Liver (tissue), 9 donors: ENCODE measurements around the gene TMA7B. TPM values are rescaled to one million over a fixed set of nuclear protein-coding genes. Genes with fewer than 3 reads are reported as not detected.

Experiments
- DNase-seq: peaks from one replicate; pipeline ENCODE4 v3.0.0-alpha.2; 2017; ENCODE audit warnings: low spot score
- H3K27ac ChIP-seq, 2 donors: one replicate each; pipeline ENCODE4 v1.7.0; 2013; ENCODE audit warnings: inconsistent platforms in 2 of 2, low read length in 2 of 2, control low read depth in 1 of 2, low read depth in 1 of 2, mild to moderate bottlenecking in 1 of 2
- H3K27me3 ChIP-seq, 4 donors: one replicate each; pipeline versions ENCODE4 v1.6.1 to v1.7.0; 2013; ENCODE audit warnings: low read length in 3 of 4, inconsistent platforms in 1 of 4, mild to moderate bottlenecking in 1 of 4, moderate library complexity in 1 of 4; ENCODE audit not compliant: control insufficient read depth in 4 of 4, insufficient read depth in 4 of 4
- H3K36me3 ChIP-seq, 4 donors: one replicate each; pipeline versions ENCODE4 v1.6.1 to v1.7.0; 2013; ENCODE audit warnings: low read length in 3 of 4, mild to moderate bottlenecking in 3 of 4, low read depth in 1 of 4, moderate library complexity in 1 of 4; ENCODE audit not compliant: control insufficient read depth in 4 of 4, insufficient read depth in 3 of 4
- H3K4me1 ChIP-seq, 4 donors: one replicate each; pipeline versions ENCODE4 v1.6.1 to v1.7.0; 2013; ENCODE audit warnings: low read length in 3 of 4, mild to moderate bottlenecking in 3 of 4, moderate library complexity in 1 of 4; ENCODE audit not compliant: control insufficient read depth in 4 of 4, insufficient read depth in 4 of 4
- H3K4me3 ChIP-seq, 3 donors: one replicate each; pipeline versions ENCODE4 v1.6.1 to v1.7.0; 2013; ENCODE audit warnings: low read length in 3 of 3, control low read depth in 1 of 3, low read depth in 1 of 3, mild to moderate bottlenecking in 1 of 3
- H3K9ac ChIP-seq, 2 donors: one replicate each; pipeline ENCODE4 v1.7.0; 2013; ENCODE audit warnings: low read length in 2 of 2, mild to moderate bottlenecking in 2 of 2, moderate library complexity in 2 of 2, control low read depth in 1 of 2, low read depth in 1 of 2
- H3K9me3 ChIP-seq, 4 donors: one replicate each; pipeline versions ENCODE4 v1.6.1 to v1.7.0; 2013; ENCODE audit warnings: low read length in 3 of 4; ENCODE audit not compliant: control insufficient read depth in 4 of 4
- CTCF ChIP-seq: fragments of 150-350 bp; IDR thresholded peaks from 2 replicates; pipeline ENCODE4 v1.5.1; 2017; ENCODE audit warnings: improper control_type of control experiment, low read depth, low read length; ENCODE audit not compliant: missing input control
- EGR1 ChIP-seq, 2 donors: IDR thresholded peaks; 2 replicates each; pipeline ENCODE4 v1.6.1; 2016 to 2018; ENCODE audit warnings: antibody characterized with exemption in 2 of 2, low read depth in 2 of 2
- GABPA ChIP-seq, 2 donors: IDR thresholded peaks in 1 of 2; conservative IDR thresholded peaks in 1 of 2; 2 replicates each; pipeline ENCODE4 v1.6.1; 2016; ENCODE audit warnings: antibody characterized with exemption in 2 of 2, mild to moderate bottlenecking in 1 of 2, moderate library complexity in 1 of 2
- HNF4G ChIP-seq: IDR thresholded peaks from 2 replicates; pipeline ENCODE4 v1.6.1; 2016; ENCODE audit warnings: antibody characterized with exemption
- JUND ChIP-seq, 2 donors: IDR thresholded peaks; 2 replicates each; pipeline ENCODE4 v1.6.1; 2016; ENCODE audit warnings: antibody characterized with exemption in 2 of 2
- RAD21 ChIP-seq, 2 donors: IDR thresholded peaks; 2 replicates each; pipeline ENCODE4 v1.6.1; 2016; ENCODE audit warnings: antibody characterized with exemption in 2 of 2, mild to moderate bottlenecking in 2 of 2
- REST ChIP-seq: IDR thresholded peaks from 2 replicates; pipeline ENCODE4 v1.6.1; 2016; ENCODE audit warnings: antibody characterized with exemption, mild to moderate bottlenecking
- SP1 ChIP-seq: IDR thresholded peaks from 2 replicates; pipeline ENCODE4 v1.6.1; 2018; ENCODE audit warnings: antibody characterized with exemption, mild to moderate bottlenecking
- TAF1 ChIP-seq: conservative IDR thresholded peaks from 2 replicates; pipeline ENCODE4 v1.6.1; 2016; ENCODE audit warnings: antibody characterized with exemption, mild to moderate bottlenecking
- YY1 ChIP-seq: IDR thresholded peaks from 2 replicates; pipeline ENCODE4 v1.6.1; 2016; ENCODE audit warnings: antibody characterized with exemption, mild to moderate bottlenecking
- ZBTB33 ChIP-seq: IDR thresholded peaks from 2 replicates; pipeline ENCODE4 v1.6.1; 2016; ENCODE audit warnings: antibody characterized with exemption
- WGBS: extraction: QIAGEN DNeasy Blood & Tissue Kit; methylation state at CpG from one replicate; pipeline ENCODE4 v1.1.7; 2013; 5-methylcytosine and 5-hydroxymethylcytosine counted together
- polyA plus RNA-seq, 2 donors: library from polyadenylated mRNA; stranded (reverse) in 1 of 2; unstranded in 1 of 2; fragments of 200-250 nt in 1 of 2; fragments of >200 nt in 1 of 2; fragmentation: Nextera tagmentation in 1 of 2; extraction: Ambion mirVana in 1 of 2; gene quantifications; one replicate each; pipeline versions ENCODE4 v1.2.1 to v1.2.3, GENCODE V29; 2013 to 2015
- total RNA-seq, 2 donors: library from RNA; depleted of rRNA; stranded (reverse); fragments of >200 nt; gene quantifications; one replicate each; pipeline ENCODE4 v1.2.3, GENCODE V29; 2014
- TF ChIP-seq, protein P1 (sequence below): IDR thresholded peaks from 2 replicates; pipeline ENCODE4 v1.6.1; 2016; ENCODE audit warnings: antibody characterized with exemption
- TF ChIP-seq, protein P2 (sequence below): IDR thresholded peaks from 2 replicates; pipeline ENCODE4 v1.6.1; 2016; ENCODE audit warnings: antibody characterized with exemption
- donor health status: healthy.
- donor health status: healthy.
- donor health status: healthy.
- donor health status: healthy.
- donor health status: healthy.

Gene TMA7B
- total and polyA plus RNA-seq, 4 donors, result 0.25 to 2.1 TPM; not detected in 2

DNA sequence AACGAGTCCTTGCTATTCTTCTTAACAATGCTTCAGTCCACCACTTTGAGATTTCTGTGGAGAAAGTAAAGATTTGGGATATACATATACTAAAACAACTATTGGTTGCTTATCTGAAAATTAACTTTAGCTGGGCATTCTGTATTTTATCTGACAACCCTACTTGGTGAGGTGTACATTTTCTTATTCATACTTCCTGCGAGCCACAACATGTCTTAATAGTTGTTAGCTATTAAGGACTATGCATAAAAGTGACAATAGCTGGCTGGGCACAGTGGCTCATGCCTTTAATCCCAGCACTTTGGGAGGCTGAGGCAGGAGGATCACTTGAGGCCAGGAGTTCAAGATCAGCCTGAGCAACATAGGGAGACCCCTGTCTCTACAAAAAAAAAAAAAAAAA, 28.0 kb upstream of the TMA7B start:
- no peak for DNase-seq
- H3K9ac ChIP-seq, result no peak overlapping the region
- no peaks in the 10 kb centered on the region for H3K4me1 ChIP-seq
- peaks cover 0 to 5% (median 0%) of the 10 kb centered on the region in 4 donors for H3K27me3 ChIP-seq
- no peaks in the 10 kb centered on the region for H3K9me3 ChIP-seq
- WGBS, result 64% methylated on average over 2 of the region's 2 CpGs
- H3K4me3 ChIP-seq, result no peak overlapping the region
- TF ChIP-seq REST, result no peak
- TF ChIP-seq, protein P1, sequence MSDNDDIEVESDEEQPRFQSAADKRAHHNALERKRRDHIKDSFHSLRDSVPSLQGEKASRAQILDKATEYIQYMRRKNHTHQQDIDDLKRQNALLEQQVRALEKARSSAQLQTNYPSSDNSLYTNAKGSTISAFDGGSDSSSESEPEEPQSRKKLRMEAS, result no peak
- no peak for TF ChIP-seq HNF4G
- no peak overlapping the region for H3K27ac ChIP-seq
- no peaks in the 10 kb centered on the region for H3K36me3 ChIP-seq

DNA sequence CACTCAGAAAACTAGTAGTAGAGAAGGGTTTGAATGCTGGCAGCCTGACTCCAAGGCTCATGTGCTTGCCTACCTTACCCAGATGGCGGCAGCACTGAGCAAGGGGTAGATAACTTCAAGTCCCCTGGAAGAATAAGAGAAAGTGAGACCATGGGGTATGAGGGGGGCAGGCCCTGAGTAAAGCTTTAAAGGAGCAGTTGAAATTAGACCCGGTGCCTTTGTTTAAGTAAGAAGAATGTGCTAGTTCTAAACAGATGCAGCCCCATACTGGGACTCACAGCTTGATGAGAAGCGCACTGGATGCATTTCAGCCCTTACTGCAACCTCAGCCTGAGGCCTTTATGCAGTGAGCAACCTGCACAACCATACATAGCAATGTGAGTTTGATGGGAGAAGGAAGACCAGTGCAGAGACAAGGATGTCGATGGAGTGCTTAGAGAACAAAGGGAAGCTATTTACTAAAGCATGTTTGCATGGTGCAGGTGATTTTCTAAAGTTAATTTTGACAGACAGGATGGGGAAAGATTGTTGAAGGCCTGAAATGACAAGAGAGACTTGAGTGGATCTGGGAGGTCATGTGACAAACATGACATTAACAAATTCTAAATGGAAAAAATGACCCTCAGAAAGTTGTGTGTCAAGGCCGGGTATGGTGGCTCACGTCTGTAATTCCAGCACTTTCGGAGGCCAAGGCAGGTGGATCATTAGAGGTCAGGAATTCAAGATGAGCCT, 27.1 kb upstream of the TMA7B start:
- Histone ChIP-seq H3K4me3 (no peak overlapping the region), H3K27ac (no peak overlapping the region), H3K9ac (no peak overlapping the region), H3K9me3 (no peaks in the 10 kb centered on the region), H3K36me3 (no peaks in the 10 kb centered on the region), H3K27me3 (peaks cover 0 to 7% (median 0%) of the 10 kb centered on the region in 4 donors), H3K4me1 (no peaks in the 10 kb centered on the region)
- TF ChIP-seq REST, result no peak
- no peak for TF ChIP-seq ZBTB33
- no peak for TF ChIP-seq EGR1 (IDR thresholded peaks at IDR 0.05; ENCODE audit: low read depth in 2 of 2)
- TF ChIP-seq SP1, result no peak
- no peak for TF ChIP-seq JUND (IDR thresholded peaks at IDR 0.05)
- no peak for TF ChIP-seq GABPA (IDR thresholded peaks at IDR 0.05 in 1 of 2, conservative IDR thresholded peaks at IDR 0.05 in 1 of 2)
- TF ChIP-seq YY1, result no peak
- no peak for TF ChIP-seq TAF1
- peak; percentile 72 for TF ChIP-seq CTCF
- TF ChIP-seq, protein P2, sequence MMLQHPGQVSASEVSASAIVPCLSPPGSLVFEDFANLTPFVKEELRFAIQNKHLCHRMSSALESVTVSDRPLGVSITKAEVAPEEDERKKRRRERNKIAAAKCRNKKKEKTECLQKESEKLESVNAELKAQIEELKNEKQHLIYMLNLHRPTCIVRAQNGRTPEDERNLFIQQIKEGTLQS, result no peak
- peak; percentile 75 to 87 for TF ChIP-seq RAD21 (IDR thresholded peaks at IDR 0.05)
- peak; percentile 77 for DNase-seq
- 72% methylated on average over 7 of the region's 7 CpGs for WGBS
